HepG2 (cell line): ENCODE results near the gene ZNF334. TPM values are rescaled to one million over a fixed set of nuclear protein-coding genes. Genes with fewer than 3 reads are reported as not detected.

Source experiments
- DMAP1 ChIP-seq: IDR thresholded peaks from 2 replicates; pipeline ENCODE4 v1.6.1; 2016
- E2F5 ChIP-seq: sonication (generic); formaldehyde crosslinking; conservative IDR thresholded peaks from 2 replicates; pipeline ENCODE4 v1.4.0; 2020; ENCODE audit warnings: missing genetic modification reagents
- HMGXB4 ChIP-seq, 2 experiments: sonication (generic) in 1 of 2; formaldehyde crosslinking in 1 of 2; IDR thresholded peaks; 2 replicates each; pipeline versions ENCODE4 v1.4.0 to v1.6.1; 2018 to 2020; ENCODE audit warnings: missing genetic modification reagents in 2 of 2, borderline replicate concordance in 1 of 2, low read depth in 1 of 2, mild to moderate bottlenecking in 1 of 2, missing biosample characterization in 1 of 2
- MAFG ChIP-seq: sonication (generic); formaldehyde crosslinking; IDR thresholded peaks from 2 replicates; pipeline ENCODE4 v1.5.1; 2020; ENCODE audit warnings: mild to moderate bottlenecking, missing genetic modification reagents
- NR2C2 ChIP-seq: sonication (generic); formaldehyde crosslinking; IDR thresholded peaks from 2 replicates; pipeline ENCODE4 v1.4.0; 2020; ENCODE audit warnings: missing genetic modification reagents, mild to moderate bottlenecking, moderate library complexity, borderline replicate concordance
- PHF20 ChIP-seq: sonication (generic); formaldehyde crosslinking; IDR thresholded peaks from 2 replicates; pipeline ENCODE4 v1.5.0; 2020; ENCODE audit warnings: mild to moderate bottlenecking, missing genetic modification reagents
- SMARCE1 ChIP-seq: fragments of 450-650 bp; IDR thresholded peaks from 2 replicates; pipeline ENCODE4 v1.6.1; 2017; ENCODE audit warnings: borderline replicate concordance
- TCF12 ChIP-seq, 2 experiments: fragments of 450-650 bp in 1 of 2; sonication (generic) in 1 of 2; formaldehyde crosslinking in 1 of 2; IDR thresholded peaks; 2 replicates each; pipeline versions ENCODE4 v1.6.1 to v1.8.0; 2017 to 2022; ENCODE audit warnings: antibody characterized with exemption in 1 of 2, mild to moderate bottlenecking in 1 of 2, missing genetic modification reagents in 1 of 2, moderate library complexity in 1 of 2
- U2AF1 ChIP-seq: fragments of 200-400 bp; formaldehyde crosslinking; optimal IDR thresholded peaks from 2 replicates; pipeline ENCODE3; 2017; ENCODE audit warnings: mild to moderate bottlenecking, low read depth, low read length
- ZNF451 ChIP-seq: sonication (generic); formaldehyde crosslinking; IDR thresholded peaks from 2 replicates; pipeline ENCODE4 v1.5.0; 2020; ENCODE audit warnings: mild to moderate bottlenecking, missing genetic modification reagents
- ZNF607 ChIP-seq: sonication (generic); formaldehyde crosslinking; IDR thresholded peaks from 2 replicates; pipeline ENCODE4 v1.5.1; 2020; ENCODE audit warnings: missing genetic modification reagents, mild to moderate bottlenecking, borderline replicate concordance
- ZNF850 ChIP-seq: sonication (generic); formaldehyde crosslinking; conservative IDR thresholded peaks from 2 replicates; pipeline ENCODE4 v1.9.0; 2021; ENCODE audit warnings: mild to moderate bottlenecking, missing genetic modification reagents
- ZSCAN20 ChIP-seq: sonication (generic); formaldehyde crosslinking; IDR thresholded peaks from 2 replicates; pipeline ENCODE4 v1.4.0; 2020; ENCODE audit warnings: missing genetic modification reagents, mild to moderate bottlenecking, borderline replicate concordance
- polyA plus RNA-seq, 8 experiments: library from polyadenylated mRNA; depleted of rRNA in 3 of 8; stranded (reverse) in 7 of 8; unstranded in 1 of 8; fragments of >200 nt; fragmentation: Illumina TruSeq in 4 of 8; extraction: Trizol in 4 of 8; gene quantifications; 2 replicates each; pipeline versions ENCODE4 v1.2.1 to v1.2.3, GENCODE V29; 2011 to 2016; ENCODE audit warnings: low read depth in 4 of 8, missing spikeins in 1 of 8, mixed read lengths in 1 of 8; ENCODE audit not compliant: insufficient read depth in 1 of 8
- total RNA-seq, 5 experiments: library from RNA; depleted of rRNA; stranded (reverse); fragments of >200 nt; fragmentation: Illumina TruSeq; extraction: Trizol; gene quantifications; 2 replicates each; pipeline ENCODE4 v1.2.3, GENCODE V29; 2016; ENCODE audit warnings: low read depth in 1 of 5
- TF ChIP-seq, protein P1 (sequence below): sonication (generic); formaldehyde crosslinking; IDR thresholded peaks from one replicate; pipeline ENCODE4 v1.5.1; 2020; ENCODE audit warnings: mild to moderate bottlenecking, missing genetic modification reagents; ENCODE audit errors: not compliant biosample characterization
- TF ChIP-seq, protein P2 (sequence below): sonication (generic); formaldehyde crosslinking; IDR thresholded peaks from 2 replicates; pipeline ENCODE4 v1.4.0; 2020; ENCODE audit warnings: missing genetic modification reagents

ZNF334 gene
- total and polyA plus RNA-seq, 2 of the 13 experiments (the other 11 are each of a cell fraction or from before 2014, with no cell fraction given) = 4.8 to 7.8 TPM

GRCh38 chr20:46512943-46513844, at the start of gene ZNF334 (continued):
- TF ChIP-seq U2AF1 (no peak), MAFG (CRISPR knock-in tag) (peak; percentile 44), ZSCAN20 (CRISPR knock-in tag) (no peak), ZNF850 (CRISPR knock-in tag) (no peak), PHF20 (CRISPR knock-in tag) (peak; percentile 78; the same call in 1 of the 2 replicates), E2F5 (no peak), ZNF607 (CRISPR knock-in tag) (peak; percentile 70), ZNF451 (no peak), SMARCE1 (no peak), DMAP1 (peak; percentile 72; the same call in 1 of the 2 replicates), TCF12 (IDR thresholded peaks at IDR 0.05) (no peak), TCF12 (CRISPR knock-in tag; IDR thresholded peaks at IDR 0.05) (no peak), HMGXB4 (CRISPR knock-in tag; IDR thresholded peaks at IDR 0.05; ENCODE audit: borderline replicate concordance in 1 of 2, low read depth in 1 of 2) (peak; percentile 31 to 37; a peak in 2 of 4 replicates), NR2C2 (peak; percentile 97)
- TF ChIP-seq, protein P1, sequence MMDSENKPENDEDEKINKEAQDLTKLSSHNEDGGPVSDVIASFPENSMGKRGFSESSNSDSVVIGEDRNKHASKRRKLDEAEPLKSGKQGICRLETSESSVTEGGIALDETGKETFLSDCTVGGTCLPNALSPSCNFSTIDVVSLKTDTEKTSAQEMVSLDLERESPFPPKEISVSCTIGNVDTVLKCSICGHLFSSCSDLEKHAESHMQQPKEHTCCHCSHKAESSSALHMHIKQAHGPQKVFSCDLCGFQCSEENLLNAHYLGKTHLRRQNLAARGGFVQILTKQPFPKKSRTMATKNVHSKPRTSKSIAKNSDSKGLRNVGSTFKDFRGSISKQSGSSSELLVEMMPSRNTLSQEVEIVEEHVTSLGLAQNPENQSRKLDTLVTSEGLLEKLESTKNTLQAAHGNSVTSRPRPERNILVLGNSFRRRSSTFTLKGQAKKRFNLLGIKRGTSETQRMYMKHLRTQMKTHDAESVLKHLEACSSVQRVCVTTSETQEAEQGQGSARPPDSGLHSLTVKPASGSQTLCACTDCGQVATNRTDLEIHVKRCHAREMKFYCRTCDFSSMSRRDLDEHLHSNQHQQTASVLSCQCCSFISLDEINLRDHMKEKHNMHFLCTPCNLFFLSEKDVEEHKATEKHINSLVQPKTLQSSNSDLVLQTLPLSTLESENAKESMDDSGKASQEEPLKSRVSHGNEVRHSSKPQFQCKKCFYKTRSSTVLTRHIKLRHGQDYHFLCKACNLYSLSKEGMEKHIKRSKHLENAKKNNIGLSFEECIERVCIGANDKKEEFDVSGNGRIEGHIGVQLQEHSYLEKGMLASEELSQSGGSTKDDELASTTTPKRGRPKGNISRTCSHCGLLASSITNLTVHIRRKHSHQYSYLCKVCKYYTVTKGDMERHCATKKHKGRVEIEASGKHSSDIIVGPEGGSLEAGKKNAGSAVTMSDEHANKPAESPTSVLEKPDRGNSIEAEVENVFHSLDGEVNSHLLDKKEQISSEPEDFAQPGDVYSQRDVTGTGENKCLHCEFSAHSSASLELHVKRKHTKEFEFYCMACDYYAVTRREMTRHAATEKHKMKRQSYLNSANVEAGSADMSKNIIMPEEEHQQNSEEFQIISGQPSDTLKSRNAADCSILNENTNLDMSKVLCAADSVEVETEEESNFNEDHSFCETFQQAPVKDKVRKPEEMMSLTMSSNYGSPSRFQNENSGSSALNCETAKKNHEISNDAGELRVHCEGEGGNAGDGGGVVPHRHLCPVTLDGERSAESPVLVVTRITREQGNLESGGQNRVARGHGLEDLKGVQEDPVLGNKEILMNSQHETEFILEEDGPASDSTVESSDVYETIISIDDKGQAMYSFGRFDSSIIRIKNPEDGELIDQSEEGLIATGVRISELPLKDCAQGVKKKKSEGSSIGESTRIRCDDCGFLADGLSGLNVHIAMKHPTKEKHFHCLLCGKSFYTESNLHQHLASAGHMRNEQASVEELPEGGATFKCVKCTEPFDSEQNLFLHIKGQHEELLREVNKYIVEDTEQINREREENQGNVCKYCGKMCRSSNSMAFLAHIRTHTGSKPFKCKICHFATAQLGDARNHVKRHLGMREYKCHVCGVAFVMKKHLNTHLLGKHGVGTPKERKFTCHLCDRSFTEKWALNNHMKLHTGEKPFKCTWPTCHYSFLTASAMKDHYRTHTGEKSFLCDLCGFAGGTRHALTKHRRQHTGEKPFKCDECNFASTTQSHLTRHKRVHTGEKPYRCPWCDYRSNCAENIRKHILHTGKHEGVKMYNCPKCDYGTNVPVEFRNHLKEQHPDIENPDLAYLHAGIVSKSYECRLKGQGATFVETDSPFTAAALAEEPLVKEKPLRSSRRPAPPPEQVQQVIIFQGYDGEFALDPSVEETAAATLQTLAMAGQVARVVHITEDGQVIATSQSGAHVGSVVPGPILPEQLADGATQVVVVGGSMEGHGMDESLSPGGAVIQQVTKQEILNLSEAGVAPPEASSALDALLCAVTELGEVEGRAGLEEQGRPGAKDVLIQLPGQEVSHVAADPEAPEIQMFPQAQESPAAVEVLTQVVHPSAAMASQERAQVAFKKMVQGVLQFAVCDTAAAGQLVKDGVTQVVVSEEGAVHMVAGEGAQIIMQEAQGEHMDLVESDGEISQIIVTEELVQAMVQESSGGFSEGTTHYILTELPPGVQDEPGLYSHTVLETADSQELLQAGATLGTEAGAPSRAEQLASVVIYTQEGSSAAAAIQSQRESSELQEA = peak; percentile 48
- TF ChIP-seq, protein P2, sequence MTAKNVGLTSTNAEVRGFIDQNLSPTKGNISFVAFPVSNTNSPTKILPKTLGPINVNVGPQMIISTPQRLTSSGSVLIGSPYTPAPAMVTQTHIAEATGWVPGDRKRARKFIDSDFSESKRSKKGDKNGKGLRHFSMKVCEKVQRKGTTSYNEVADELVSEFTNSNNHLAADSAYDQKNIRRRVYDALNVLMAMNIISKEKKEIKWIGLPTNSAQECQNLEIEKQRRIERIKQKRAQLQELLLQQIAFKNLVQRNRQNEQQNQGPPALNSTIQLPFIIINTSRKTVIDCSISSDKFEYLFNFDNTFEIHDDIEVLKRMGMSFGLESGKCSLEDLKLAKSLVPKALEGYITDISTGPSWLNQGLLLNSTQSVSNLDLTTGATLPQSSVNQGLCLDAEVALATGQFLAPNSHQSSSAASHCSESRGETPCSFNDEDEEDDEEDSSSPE (CRISPR knock-in tag) = peak; percentile 47; the same call in 1 of the 2 replicates
